CD4-positive, alpha-beta T cell treated with Interferon gamma for 1 hour (primary cell): ENCODE measurements around the gene ZNF48.
A peak's percentile ranks its signal among the peaks of the same experiment; 100 is the strongest.

Source experiments
- DNase-seq: peaks from one replicate; pipeline ENCODE4 v3.0.0-alpha.2; 2020

Gene ZNF48

GRCh38 chr16:30358990-30359870 lies 36.0 kb upstream of the ZNF48 start:
- DNase-seq, result no peak

- DNase-seq, result no peak
These were observed 35.4 kb upstream of the ZNF48 start for GRCh38 chr16:30359871-30360170.

- no peak for DNase-seq
These were observed 34.0 kb upstream of the ZNF48 start for GRCh38 chr16:30361180-30361579.

- DNase-seq, result no peak
These were observed 30.0 kb upstream of the ZNF48 start for GRCh38 chr16:30365200-30365599.

- DNase-seq, result no peak
These were observed 28.7 kb upstream of the ZNF48 start for GRCh38 chr16:30366511-30366910.

- no peak for DNase-seq
These were observed 27.7 kb upstream of the ZNF48 start for GRCh38 chr16:30367349-30368009.

- DNase-seq, result no peak
These were observed 27.0 kb upstream of the ZNF48 start for GRCh38 chr16:30368122-30368791.

- no peak for DNase-seq
These were observed 26.5 kb upstream of the ZNF48 start for GRCh38 chr16:30368792-30369090.

- no peak for DNase-seq
These were observed 25.9 kb upstream of the ZNF48 start for GRCh38 chr16:30369091-30369937.

- DNase-seq, result no peak
These were observed 25.2 kb upstream of the ZNF48 start for GRCh38 chr16:30369938-30370455.

- peak; percentile 100 for DNase-seq
These were observed 24.6 kb upstream of the ZNF48 start, which contains the start of gene TBC1D10B for GRCh38 chr16:30370456-30371247. TSS of gene TBC1D10B (minus strand) at chr16:30370494. CDS start at chr16:30370183, 311 bp downstream.

- no peak for DNase-seq
These were observed 23.9 kb upstream of the ZNF48 start for GRCh38 chr16:30371248-30371816.

GRCh38 chr16:30372038-30372712 lies 23.0 kb upstream of the ZNF48 start:
- DNase-seq, result no peak

GRCh38 chr16:30372725-30373124 lies 22.5 kb upstream of the ZNF48 start:
- DNase-seq, result no peak

GRCh38 chr16:30374538-30374937 lies 20.7 kb upstream of the ZNF48 start, which contains the start of gene MYL11:
TSS of gene MYL11 (plus strand) at chr16:30374802. CDS start at chr16:30374858, 56 bp downstream.
- no peak for DNase-seq

GRCh38 chr16:30375864-30376263 lies 19.4 kb upstream of the ZNF48 start:
- no peak for DNase-seq

GRCh38 chr16:30376461-30376902 lies 18.7 kb upstream of the ZNF48 start:
- no peak for DNase-seq

- DNase-seq, result no peak
These were observed 18.0 kb upstream of the ZNF48 start for GRCh38 chr16:30377050-30377811.

- peak; percentile 94 for DNase-seq
These were observed 17.4 kb upstream of the ZNF48 start for GRCh38 chr16:30377812-30378235.
